Endometrial microvascular endothelial cells (primary cell): ENCODE data around the gene KCNQ1. TPM values are rescaled to one million over a fixed set of nuclear protein-coding genes. Genes with fewer than 3 reads are reported as not detected.

Source experiments
- in situ Hi-C: cut with HindIII; loops from 2 replicates; pipeline ENCODE4 v1.10.0; 2017; ENCODE audit warnings: low sequenced_read_pairs, low pct_unique_long_range_greater_than_20kb; ENCODE audit errors: inconsistent ontology term
- total RNA-seq: library from RNA; depleted of rRNA; stranded (reverse); fragments of >200 nt; gene quantifications from one replicate; pipeline ENCODE4 v1.2.3, GENCODE V29; 2015; ENCODE audit errors: inconsistent ontology term

The KCNQ1 gene
- total RNA-seq, 1 donor from 2014 or later = not detected

GRCh38 chr11:2421996-2422395 lies 22.8 kb upstream of the KCNQ1 start:
- in situ Hi-C loops = no loop called here

GRCh38 chr11:2422461-2423156 lies 22.2 kb upstream of the KCNQ1 start:
- in situ Hi-C loops = no loop called here

DNA sequence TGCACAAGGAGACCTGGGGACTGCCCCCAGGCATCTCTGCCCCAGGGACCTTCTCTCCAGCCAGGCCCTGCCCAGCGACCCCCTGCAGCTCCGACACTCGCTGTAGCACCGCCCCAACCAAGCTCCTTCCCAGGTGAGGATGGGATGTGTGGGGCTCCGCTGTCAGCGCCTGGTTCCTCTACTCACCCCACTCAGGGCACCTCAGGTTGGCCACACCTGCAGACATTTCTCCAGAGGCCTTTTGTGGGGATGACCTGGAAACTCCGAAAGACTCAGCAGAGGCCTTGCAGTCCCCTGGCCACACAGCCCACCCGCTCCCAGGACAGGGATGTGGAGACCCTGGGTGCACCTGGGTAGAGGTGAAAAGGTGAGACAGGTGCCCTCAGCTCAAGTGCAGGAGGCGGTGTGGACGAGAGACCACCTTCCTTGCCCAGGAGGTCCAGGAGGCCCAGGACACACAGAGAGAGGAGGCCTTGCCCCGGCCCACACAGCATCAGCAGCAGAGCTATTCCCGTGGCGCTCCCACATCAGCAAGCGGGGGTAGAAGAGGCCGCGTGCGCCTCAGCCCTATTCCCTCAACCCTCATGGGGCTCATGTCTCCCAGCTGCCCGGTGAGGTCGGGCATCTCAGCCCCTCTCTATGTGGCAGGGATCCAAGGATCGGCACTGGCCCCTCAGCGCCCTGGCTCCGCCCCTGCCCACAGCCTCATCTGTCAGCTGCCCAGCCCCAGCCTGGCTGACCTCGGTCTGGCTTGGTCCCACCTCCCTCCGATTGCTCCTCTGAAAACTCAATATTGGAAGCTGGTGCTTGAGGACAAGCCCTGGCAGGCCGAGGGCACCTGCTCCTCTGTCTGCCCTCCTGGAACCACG lies 21.4 kb upstream of the KCNQ1 start:
- in situ Hi-C loops = no loop called here

DNA sequence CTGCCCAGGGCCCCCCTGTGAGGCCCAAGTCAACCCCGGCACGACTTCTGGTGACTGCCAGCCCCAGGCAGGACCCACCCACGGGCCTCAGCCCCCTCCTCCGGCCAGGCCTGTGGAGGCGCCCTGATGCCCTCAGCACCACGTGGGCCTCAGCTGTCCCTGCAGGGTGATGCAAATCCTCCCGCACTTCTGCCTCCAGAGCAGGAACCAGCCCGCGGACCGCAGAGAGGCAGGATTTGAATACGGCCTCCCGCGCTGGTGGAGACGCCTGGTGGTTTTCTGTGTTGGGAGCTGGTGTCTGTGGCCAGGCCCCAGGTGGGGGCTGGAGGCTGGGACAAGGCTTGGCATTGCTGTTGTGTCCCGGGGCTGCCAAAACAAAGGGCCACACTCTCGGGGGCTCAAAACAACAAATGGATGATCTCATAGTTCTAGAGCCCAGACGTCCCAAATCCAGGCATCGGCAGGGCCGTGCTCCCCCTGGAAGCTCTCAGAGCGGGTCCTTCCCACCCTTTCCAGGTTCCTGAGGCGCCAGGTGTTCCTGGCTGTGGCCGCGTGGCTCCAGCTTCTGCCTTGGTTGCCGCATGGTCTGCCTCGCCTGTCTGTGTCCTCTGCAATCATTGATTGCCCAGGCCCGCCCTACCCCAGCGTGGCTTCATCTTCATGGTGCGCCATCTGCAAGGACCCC lies 19.9 kb upstream of the KCNQ1 start:
- in situ Hi-C loops = no loop called here

DNA sequence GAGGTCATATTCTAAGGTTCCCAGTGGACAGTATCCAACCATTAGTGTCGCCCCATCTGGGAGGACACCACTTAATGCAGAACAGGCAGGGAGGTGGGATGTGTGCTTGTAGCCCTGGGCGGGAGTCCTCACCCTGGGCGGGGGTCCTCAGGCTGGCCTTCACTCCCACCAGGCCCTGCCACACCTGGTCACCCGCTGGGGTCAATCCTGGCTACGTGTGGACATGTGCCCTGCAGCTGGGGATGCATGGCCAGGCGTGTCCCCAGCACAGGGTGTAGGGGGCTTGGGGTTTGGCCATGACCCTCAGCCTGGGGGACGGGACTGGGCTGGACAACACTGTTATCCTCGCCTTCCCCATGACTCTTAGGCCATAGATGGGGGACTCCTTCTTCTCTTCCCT lies 19.3 kb upstream of the KCNQ1 start:
- in situ Hi-C loops = no loop called here

GRCh38 chr11:2426221-2426620 lies 18.6 kb upstream of the KCNQ1 start:
- in situ Hi-C loops = no loop called here

GRCh38 chr11:2426826-2427521 lies 17.8 kb upstream of the KCNQ1 start:
- in situ Hi-C loops = no loop called here

- in situ Hi-C loops = no loop called here
Measured at GRCh38 chr11:2427721-2428321, 17.0 kb upstream of the KCNQ1 start.

- in situ Hi-C loops = no loop called here
Measured at GRCh38 chr11:2428322-2428795, 16.4 kb upstream of the KCNQ1 start.

GRCh38 chr11:2431395-2431794 lies 13.4 kb upstream of the KCNQ1 start:
- in situ Hi-C loops = no loop called here

- in situ Hi-C loops = no loop called here
Measured at GRCh38 chr11:2432171-2432621, 12.6 kb upstream of the KCNQ1 start.

DNA sequence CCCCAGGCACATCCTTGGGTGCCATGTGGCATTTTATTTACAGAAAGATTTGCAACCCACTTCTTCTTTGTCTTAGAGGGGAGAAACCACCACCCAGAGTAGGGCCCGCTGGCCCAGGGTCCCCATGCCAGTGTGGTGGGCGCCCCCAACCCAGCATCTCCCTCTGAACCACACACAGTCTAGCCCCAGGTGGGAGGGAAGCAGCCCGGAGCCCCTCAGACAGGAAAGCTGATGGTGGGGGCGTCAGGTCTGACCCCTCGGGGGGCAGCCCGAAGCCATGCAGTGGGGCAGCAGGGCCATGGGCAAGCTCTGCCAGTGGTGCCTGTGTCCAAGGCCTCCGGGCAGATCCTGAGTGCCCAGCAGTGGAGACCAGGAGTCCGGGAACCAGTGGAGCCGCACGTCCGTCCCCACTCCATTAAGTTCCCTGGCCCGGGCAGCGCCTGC lies 12.2 kb upstream of the KCNQ1 start:
- in situ Hi-C loops = no loop called here

DNA sequence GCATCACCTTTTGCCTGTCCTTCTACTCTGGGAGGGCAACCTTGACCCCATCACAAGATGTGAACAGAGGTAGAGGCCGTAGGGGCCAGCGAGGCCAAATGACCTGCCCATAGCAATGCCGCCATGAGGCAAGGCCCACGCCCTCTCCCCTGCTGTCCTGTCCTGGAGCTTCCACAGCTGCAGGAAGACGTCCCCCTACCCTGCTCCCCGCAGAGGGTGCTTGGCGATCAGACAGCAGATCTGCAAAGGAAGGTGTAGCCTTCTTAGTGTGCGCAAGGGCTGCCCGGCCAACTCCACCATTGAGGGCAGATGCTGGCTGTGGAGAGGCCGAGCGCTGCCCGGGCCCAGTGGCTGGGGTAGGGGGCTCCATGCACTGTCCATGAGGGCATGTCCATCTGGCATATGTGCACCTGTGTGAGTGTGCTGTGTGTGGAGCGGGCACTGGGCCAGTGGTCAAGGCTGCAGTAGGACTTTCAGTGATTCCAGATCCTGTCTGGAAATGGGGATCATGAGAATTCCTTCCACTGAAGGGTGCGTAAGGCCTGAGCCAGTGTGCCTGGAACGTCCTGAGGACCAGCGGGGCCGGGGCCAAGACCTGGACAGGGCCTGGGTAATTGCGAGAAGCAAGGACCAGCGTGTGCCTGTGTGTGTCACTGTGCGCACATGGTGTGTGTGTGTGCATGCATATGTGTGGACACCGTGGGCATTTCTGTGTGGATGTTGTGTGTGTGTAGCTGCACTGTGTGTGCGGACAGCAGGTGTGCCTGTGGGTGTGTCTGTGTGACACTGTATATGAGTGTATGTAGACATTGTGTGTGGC lies 11.5 kb upstream of the KCNQ1 start:
- in situ Hi-C loops = no loop called here

- in situ Hi-C loops = no loop called here
Measured at GRCh38 chr11:2434008-2434407, 10.8 kb upstream of the KCNQ1 start.

DNA sequence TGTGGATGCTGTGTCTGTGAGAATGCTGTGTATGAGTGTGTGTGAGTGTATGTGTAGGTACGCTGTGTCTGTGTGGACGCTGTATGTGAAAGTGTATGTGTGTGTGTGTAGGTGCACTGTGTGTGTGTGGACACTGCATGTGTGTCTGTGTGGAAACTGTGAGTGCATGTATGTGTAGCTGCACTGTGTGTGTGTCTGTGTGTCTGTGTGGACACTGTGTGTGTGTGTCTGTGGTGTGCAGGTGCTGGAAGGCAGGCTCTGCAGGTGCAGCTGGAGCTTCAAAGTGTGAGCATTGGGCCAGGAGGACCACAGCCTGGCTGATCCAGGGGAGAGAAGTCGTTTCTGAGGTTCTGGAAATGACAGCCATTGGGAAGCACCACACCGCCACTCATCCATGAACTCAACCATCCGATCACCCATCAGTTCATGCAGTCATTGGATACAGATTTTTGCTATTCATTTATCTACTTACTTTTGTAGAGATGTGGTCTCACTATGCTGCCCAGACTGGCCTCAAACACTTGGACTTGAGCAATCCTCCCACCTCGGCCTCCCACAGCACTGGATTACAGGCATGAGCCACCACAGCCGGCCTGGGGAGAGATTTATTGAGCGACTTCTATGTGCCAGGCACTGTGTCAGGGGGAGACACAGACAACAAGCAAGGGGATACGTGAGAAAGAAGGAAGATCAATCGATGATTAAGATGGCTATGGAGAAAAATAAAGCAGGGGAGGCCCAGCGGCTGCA lies 10.1 kb upstream of the KCNQ1 start:
- in situ Hi-C loops = no loop called here

DNA sequence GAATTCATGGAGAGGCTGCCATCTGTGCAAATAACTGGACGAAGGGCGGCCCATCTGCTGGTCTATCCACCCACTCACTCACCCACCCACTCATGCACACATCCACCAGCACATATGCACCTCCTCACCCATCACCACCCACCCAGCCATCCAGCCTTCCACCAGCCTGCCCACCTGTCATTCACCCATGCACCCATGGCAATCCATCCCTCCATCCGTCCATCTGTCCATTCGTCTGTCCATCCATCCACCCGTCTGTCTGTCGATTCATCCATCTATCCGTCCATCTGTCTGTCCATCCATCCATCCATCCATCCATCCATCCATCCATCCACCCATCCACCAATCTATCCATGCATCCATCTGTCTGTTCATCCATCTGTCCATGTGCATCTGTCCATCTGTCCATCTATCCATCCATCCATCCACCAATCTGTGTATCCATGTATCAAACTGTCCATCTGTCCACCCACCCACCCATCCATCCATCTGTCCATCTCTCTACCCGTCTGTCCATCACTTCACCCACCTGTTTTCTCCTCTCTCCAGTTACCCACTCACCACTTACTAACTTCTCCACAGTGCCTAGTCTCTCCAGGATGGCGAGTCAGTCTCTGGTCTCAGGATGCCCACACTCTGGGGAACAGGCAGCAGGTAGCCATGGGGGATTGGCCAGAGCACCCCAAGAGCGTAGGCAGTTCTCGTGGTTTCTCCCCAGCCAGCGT lies 9.4 kb upstream of the KCNQ1 start:
- in situ Hi-C loops = no loop called here
